Activated naive CD8-positive, alpha-beta T cell treated with anti-CD3 and anti-CD28 coated beads, Interleukin-2, amount 50 U/mL, for 24 hours (primary cell): ENCODE measurements around the gene ZNF567.
"Not testable (repeated sequence)": the region's sequence is repeated elsewhere in the genome, so short reads cannot be mapped to it uniquely, and the experiment has no call there.

Experiments used
- ATAC-seq: fragments of 150-1000 bp; cut with Tn5 transposase; one replicate; pipeline ENCODE4 v1.10.0; 2021
- DNase-seq: peaks from one replicate; pipeline ENCODE4 v3.0.0; 2021
- H3K27ac Mint-ChIP-seq: one replicate; pipeline ENCODE4 v1.8.0; 2021; ENCODE audit warnings: mild to moderate bottlenecking, mixed read lengths
- H3K27me3 Mint-ChIP-seq: one replicate; pipeline ENCODE4 v1.8.0; 2021; ENCODE audit warnings: mixed read lengths
- H3K36me3 Mint-ChIP-seq: one replicate; pipeline ENCODE4 v1.8.0; 2021; ENCODE audit warnings: low read depth, mixed read lengths
- H3K4me1 Mint-ChIP-seq: one replicate; pipeline ENCODE4 v1.8.0; 2021; ENCODE audit warnings: mixed read lengths
- H3K4me3 Mint-ChIP-seq: one replicate; pipeline ENCODE4 v1.8.0; 2021; ENCODE audit warnings: mild to moderate bottlenecking, moderate library complexity, mixed read lengths
- H3K9me3 Mint-ChIP-seq: one replicate; pipeline ENCODE4 v1.8.0; 2021; ENCODE audit warnings: mixed read lengths

Gene ZNF567

DNA sequence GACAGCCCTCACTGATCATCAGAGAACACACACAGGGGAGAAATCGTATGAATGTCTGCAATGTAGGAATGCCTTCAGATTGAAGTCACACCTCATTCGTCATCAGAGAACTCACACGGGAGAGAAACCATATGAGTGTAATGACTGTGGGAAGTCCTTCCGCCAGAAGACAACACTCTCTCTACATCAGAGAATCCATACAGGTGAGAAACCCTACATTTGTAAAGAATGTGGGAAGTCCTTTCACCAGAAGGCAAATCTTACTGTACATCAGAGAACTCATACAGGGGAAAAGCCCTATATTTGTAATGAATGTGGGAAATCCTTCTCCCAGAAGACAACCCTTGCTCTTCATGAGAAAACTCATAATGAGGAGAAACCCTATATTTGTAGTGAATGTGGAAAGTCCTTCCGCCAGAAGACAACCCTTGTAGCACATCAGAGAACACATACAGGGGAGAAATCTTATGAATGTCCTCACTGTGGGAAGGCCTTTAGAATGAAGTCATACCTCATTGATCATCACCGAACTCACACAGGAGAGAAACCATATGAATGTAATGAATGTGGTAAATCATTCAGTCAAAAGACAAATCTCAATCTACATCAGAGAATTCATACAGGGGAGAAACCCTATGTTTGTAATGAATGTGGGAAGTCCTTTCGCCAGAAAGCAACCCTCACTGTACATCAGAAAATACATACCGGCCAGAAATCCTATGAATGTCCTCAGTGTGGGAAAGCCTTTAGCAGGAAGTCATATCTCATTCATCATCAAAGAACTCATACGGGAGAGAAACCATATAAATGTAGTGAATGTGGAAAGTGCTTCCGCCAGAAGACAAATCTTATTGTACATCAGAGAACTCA lies 32.5 kb downstream of the ZNF567 start:
- Mint-ChIP-seq H3K27ac (no peak overlapping the region), H3K9me3 (peaks cover 55% of the 10 kb centered on the region), H3K4me1 (no peaks in the 10 kb centered on the region), H3K4me3 (no peak overlapping the region), H3K36me3 (peaks cover 76% of the 10 kb centered on the region), H3K27me3 (no peaks in the 10 kb centered on the region)
- DNase-seq (no peak), ATAC-seq (no peak)

DNA sequence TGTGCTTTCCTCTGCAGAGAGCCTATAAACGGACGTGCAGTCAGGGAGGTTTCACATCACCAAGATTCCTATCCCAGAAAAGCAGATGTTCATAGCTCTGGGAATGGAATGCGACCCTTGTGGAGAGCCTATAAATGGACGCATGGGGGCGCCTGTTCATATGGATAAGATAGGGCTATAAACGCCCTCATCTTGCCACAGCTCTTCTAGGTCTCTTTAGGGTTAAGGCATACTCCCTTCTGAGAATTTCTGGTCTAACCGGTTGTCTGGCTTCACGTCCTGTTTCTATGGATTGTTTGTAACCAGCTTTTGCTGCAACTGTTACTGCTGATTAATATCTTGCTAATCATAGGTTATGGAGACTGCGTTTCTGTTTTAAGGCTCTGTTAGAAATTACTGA lies 48.8 kb downstream of the ZNF567 start:
- ATAC-seq, DNase-seq, H3K27ac Mint-ChIP-seq, H3K4me3 Mint-ChIP-seq, H3K4me1 Mint-ChIP-seq, H3K27me3 Mint-ChIP-seq: not testable (repeated sequence)
- Mint-ChIP-seq H3K36me3 (peaks cover 76% of the 10 kb centered on the region), H3K9me3 (peaks cover 81% of the 10 kb centered on the region)

DNA sequence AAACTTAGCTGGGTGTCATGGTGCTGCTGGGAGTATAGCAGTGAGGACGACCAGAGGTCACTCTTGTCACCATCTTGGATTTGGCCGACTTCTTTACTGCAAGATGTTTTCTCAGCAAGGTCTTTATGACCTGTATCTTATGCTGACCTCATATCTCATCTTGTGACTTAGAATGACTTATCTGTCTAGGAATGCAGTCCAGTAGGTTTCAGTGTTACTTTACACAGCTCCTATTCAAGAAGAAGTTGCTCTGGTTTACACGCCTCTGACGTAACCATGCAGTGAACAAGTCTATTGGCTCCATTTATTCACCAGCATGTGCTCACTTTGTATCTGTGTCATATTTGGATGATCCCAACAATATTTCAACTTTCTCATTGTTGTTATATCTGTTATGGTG lies 58.5 kb downstream of the ZNF567 start:
- no peaks in the 10 kb centered on the region for H3K4me1 Mint-ChIP-seq
- no peak overlapping the region for H3K4me3 Mint-ChIP-seq
- no peak overlapping the region for H3K27ac Mint-ChIP-seq
- DNase-seq (no peak), ATAC-seq (no peak)
- peaks cover 83% of the 10 kb centered on the region for H3K36me3 Mint-ChIP-seq
- H3K27me3 Mint-ChIP-seq, result no peaks in the 10 kb centered on the region
- H3K9me3 Mint-ChIP-seq, result peaks cover 67% of the 10 kb centered on the region

DNA sequence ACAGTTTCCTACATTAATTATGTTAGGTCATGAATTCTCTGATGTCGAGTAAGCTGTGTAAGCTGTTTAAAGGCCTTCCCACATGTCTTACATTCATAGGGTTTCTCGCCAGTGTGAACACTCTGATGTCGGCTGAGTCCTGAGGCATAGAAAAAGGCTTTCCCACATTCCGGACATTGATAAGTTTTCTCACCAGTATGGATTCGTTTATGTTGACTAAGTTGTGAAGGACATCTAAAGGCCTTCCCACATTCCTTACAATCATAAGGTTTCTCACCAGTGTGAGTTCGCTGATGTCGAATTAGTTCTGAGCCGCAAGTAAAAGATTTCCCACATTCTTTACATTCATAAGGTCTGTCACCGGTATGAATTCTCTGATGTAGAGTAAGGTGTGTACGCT lies 60.3 kb downstream of the ZNF567 start:
- H3K27ac Mint-ChIP-seq, result no peak overlapping the region
- no peak overlapping the region for H3K4me3 Mint-ChIP-seq
- no peak for DNase-seq
- no peaks in the 10 kb centered on the region for H3K4me1 Mint-ChIP-seq
- no peaks in the 10 kb centered on the region for H3K27me3 Mint-ChIP-seq
- peaks cover 63% of the 10 kb centered on the region for H3K9me3 Mint-ChIP-seq
- H3K36me3 Mint-ChIP-seq, result peaks cover 90% of the 10 kb centered on the region
- no peak for ATAC-seq

DNA sequence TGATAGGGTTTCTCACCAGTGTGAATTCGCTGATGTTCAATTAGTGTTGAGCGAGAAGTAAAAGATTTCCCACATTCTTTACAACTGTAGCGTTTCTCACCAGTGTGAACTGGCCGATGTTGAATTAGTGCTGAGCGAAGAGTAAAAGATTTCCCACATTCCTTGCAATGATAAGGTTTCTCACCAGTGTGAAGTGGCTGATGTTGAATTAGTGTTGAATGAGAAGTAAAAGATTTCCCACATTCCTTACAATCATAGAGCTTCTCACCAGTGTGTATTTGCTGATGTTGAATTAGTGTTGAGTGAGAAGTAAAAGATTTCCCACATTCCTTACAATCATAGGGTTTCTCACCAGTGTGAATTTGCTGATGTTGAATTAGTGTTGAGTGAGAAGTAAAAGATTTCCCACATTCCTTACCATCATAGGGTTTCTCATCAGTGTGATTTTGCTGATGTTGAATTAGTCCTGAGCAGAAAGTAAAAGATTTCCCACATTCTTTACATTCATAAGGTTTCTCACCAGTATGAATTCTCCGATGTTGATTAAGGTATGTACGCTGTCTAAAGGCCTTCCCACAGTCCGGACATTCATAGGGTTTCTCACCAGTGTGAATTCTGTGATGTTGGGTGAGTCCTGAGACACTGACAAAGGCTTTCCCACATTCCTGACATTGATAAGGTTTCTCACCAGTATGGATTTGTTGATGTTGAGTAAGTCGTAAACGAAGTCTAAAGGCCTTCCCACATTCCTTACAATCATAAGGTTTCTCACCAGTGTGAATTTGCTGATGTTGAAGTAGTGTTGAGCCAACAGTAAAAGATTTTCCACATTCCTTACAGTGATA lies 61.2 kb downstream of the ZNF567 start:
- no peak overlapping the region for H3K4me3 Mint-ChIP-seq
- no peak for DNase-seq
- H3K27ac Mint-ChIP-seq, result no peak overlapping the region
- peaks cover 90% of the 10 kb centered on the region for H3K36me3 Mint-ChIP-seq
- no peaks in the 10 kb centered on the region for H3K27me3 Mint-ChIP-seq
- H3K4me1 Mint-ChIP-seq, result no peaks in the 10 kb centered on the region
- ATAC-seq, result no peak
- peaks cover 61% of the 10 kb centered on the region for H3K9me3 Mint-ChIP-seq

DNA sequence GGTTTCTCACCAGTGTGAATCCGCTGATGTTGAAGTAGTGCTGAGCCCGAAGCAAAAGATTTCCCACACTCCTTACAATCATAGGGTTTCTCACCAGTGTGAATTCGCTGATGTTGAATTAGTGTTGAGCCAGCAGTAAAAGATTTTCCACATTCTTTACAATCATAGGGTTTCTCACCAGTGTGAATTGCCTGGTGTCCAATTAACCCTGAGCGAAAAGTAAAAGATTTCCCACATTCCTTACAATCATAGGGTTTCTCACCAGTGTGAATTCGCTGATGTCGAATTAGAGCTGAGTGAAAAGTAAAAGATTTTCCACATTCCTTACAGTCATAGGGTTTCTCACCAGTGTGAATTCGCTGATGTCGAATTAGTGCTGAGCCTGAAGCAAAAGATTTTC lies 62.2 kb downstream of the ZNF567 start:
- ATAC-seq, H3K27ac Mint-ChIP-seq, H3K4me3 Mint-ChIP-seq, DNase-seq, H3K4me1 Mint-ChIP-seq, H3K27me3 Mint-ChIP-seq: not testable (repeated sequence)
- Mint-ChIP-seq H3K36me3 (peaks cover 94% of the 10 kb centered on the region), H3K9me3 (peaks cover 67% of the 10 kb centered on the region)

DNA sequence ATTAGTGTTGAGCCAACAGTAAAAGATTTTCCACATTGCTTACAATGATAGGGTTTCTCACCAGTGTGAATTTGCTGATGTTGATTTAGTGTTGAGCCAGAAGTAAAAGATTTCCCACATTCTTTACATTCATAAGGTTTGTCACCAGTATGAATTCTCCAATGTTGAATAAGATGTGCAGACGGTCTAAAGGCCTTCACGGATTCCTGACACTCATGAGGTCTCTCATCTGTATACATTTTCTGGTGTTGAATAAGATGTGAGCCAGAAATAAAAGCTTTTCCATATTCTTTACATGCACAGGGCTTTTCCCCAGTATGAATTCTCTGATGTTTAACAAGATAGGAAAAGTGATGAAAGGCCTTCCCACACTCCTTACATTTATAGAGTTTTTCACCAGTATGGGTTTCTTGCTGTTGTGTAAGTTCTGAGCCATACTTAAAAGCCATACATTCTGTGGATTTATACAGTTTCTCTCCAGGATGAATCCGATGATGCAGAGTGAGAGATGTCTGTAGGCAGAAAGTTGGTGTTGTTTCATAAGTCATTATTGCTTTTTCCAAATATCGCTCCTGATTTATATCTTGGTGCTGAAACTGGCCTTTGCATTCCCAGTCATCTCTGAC lies 62.8 kb downstream of the ZNF567 start:
- H3K27me3 Mint-ChIP-seq, result no peaks in the 10 kb centered on the region
- no peak overlapping the region for H3K27ac Mint-ChIP-seq
- no peak for ATAC-seq
- H3K36me3 Mint-ChIP-seq, result peaks cover 94% of the 10 kb centered on the region
- H3K9me3 Mint-ChIP-seq, result peaks cover 64% of the 10 kb centered on the region
- H3K4me3 Mint-ChIP-seq, result no peak overlapping the region
- no peak for DNase-seq
- H3K4me1 Mint-ChIP-seq, result no peaks in the 10 kb centered on the region
